RKO (cell line): Measurements from ENCODE around the gene GALNT17.
"Not testable (repeated sequence)": the region's sequence is repeated elsewhere in the genome, so short reads cannot be mapped to it uniquely, and the experiment has no call there.

Experiments used
- DNase-seq: peaks from one replicate; pipeline ENCODE4 v3.0.0-alpha.2; 2016; ENCODE audit warnings: low spot score

The GALNT17 gene

GRCh38 chr7:71236230-71237105 lies 104.5 kb downstream of the GALNT17 start:
- DNase-seq = no peak

GRCh38 chr7:71237945-71238344 lies 106.0 kb downstream of the GALNT17 start:
- no peak for DNase-seq

DNA sequence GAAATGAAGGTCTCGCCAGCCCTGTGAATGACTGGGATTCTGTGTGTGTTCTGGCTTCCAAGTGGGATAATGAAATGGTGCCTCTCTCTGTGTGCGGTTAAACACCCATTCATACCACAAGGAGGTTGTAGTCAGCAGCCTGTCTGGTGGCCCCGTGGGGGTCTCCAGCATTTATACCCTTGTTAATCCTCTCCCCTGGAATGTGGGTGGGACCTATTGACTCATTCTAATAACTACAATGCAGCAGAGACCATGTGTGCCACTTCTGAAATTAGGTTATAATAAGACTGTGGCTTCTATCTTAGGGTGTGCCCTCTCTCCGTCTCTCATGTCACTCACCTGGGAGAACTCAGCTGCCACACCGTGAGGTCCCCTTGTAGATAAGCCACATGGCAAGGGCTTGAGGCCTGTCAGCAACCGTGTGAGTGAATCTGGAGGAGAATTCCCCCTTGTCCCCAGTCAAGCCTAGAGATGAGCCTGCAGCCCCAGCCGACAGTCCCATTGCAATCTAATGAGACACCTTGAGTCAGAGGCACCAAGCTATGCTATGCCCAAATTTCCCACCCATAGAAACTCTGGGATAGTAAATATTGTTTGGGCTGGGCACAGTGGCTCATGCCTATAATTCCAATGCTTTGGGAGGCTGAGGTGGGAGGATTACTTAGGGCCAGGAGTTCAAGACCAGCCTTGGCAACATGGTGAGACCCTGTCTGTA lies 106.8 kb downstream of the GALNT17 start:
- no peak for DNase-seq

- no peak for DNase-seq
These were observed 107.8 kb downstream of the GALNT17 start for GRCh38 chr7:71239586-71240268.

DNA sequence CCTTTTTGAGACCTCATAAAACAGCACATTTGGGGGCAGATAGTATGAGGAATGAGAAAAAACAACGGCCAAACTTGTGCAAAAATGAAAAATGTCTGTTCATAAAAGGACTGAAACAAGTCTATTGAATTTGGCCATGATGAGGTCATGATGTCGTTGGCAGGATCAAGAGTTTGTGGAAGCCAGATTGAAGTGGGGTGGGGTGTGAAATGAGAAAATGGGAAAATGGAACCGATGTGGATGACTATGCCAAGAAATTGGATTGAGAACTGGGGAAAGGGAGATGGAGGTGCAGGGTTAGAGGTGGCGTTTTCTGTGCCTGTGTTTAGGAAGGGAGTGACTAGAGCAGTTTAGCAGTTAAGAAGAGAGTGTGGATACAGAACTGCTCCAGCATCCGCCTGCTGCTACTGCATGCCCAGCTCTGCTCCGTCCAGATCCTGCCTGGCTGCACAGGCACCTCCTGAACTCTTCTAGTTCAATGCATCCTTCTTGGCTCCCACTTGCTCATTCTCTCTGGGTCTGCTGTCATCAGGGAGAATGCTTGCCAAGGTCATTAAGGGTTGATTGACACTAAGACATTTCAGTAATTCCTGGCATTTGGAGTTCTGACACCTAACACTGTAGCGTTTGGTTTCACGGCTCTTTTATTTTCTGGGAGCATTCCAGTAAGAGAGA lies 111.9 kb downstream of the GALNT17 start:
- no peak for DNase-seq

GRCh38 chr7:71245038-71245437 lies 113.1 kb downstream of the GALNT17 start:
- no peak for DNase-seq

GRCh38 chr7:71251706-71252105 lies 119.8 kb downstream of the GALNT17 start:
- DNase-seq = no peak

DNA sequence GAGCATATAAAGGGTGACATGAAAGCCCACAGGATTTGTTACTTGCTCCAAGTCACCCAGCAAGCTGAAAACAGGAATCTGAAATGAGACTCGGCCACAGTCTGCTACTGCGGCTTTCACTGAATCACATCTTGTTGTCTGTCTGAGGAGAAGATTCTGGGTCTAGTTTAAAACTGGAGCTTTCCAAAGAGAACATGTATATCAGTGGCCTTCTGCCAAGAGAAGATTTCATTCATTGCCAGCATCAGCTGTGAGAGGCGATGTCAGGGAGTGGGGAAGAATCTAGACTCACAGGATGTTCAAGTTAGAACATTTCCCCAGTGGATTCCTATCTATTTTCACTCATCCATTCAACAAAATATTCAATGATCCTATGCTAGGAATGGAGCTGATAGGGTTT lies 122.8 kb downstream of the GALNT17 start:
- DNase-seq = no peak

GRCh38 chr7:71255537-71256178 lies 123.7 kb downstream of the GALNT17 start:
- no peak for DNase-seq

DNA sequence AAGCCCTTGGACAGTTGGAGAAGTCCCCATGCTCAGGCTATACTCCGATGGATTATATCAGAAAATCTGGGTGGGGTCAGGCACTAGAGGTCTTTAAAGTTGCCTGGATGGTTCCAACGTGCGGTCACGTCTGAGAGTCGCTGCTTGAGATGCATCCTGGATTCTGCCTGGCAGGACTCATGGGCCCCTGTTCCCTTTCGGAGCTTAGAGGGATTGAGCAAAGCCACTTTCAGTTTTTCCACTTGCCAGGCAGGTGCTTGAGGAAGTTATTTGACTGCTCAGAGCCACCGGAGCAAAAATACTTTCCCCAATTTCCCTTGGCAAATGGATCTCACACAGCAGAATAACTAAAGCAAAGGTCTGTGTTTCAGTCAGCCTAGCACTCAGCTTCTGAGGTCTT lies 129.1 kb downstream of the GALNT17 start:
- no peak for DNase-seq

DNA sequence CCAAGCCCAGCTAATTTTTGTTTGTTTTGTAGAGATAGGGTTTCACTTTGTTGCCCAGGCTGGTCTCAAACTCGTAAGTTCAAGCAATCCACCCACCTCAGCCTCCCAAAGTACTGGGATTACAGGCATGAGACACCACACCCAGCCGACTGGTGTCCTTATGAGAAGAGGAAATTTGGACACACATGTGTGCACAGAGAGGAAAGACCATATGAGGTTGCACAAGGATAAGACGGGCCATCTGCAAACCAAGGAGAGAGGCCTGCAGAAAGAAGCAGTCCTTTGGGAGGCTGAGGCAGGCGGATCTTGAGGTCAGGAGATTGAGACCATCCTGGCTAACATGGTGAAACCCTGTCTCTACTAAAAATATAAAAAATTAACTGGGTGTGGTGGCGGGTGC lies 130.9 kb downstream of the GALNT17 start:
- DNase-seq = not testable (repeated sequence)

DNA sequence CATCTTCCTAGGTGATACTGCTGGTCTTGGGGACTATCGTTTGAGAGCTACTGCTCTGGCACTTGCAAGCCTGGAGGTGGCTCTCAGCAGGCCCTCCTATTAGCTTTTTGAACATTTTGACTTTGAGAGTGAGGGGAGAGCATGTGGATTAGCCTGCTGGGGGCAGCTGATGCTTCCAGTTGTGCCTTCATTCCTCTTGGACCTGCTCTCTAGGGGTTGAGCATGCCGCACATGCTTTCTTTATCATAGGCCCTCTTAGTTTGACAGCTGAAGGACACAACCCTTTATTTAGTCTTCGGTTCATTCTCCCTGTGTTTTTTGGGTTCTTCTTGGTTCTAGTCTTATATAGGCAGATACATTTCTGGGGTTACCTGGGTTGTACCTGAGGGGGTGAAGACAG lies 132.1 kb downstream of the GALNT17 start:
- no peak for DNase-seq

DNA sequence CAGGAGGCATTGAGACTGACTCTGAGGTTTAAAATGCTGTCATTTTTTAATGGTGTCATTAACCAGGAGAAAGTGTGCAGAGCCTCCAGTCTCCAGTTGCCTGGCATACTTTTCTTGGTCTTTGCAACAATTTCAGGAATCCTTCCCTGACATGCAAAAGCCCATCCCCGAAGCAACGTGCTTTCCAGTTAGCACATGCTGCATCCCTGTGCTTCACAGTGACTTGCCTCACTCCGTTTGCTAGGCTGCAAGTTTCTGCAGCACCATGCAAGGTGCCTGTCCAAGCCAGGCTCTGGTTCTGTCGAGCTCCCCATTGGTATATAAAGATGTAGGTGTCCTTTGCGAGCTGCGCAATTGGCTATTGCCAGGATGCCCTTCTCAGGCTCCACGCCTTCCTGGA lies 135.0 kb downstream of the GALNT17 start:
- DNase-seq = no peak

DNA sequence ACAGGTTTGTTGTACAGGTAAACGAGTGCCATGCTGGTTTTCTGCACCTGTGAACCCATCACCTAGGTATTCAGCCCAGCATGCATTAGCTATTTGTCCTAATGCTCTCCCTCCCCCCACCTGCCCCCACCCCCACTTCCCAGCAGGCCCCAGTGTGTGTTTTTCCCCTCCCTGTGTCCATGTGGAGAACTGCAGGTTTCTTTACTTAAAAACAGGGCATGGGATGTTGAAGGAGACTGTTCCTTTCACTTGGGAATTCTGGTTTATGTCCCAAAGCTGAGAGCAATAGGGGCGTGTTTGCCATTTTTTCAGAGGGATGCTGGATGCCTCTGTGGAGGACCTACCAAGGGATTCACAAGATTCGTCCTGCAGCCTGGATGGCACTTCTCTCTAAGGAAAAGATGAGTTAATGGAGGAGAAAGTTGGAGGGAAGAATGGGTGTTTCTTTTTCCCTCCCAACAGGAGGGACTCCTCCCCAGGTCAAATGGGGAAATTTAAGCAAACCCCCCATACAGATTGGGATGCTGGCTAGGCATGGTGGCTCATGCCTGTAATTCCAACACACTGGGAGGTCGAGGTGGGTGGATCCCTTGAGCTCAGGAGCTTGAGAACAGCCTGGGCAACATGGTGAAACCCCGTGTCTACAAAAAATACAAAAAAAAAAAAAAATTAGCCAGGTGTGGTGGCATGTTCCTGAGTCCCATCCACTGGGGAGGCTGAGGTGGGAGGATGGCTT lies 136.0 kb downstream of the GALNT17 start:
- no peak for DNase-seq

- DNase-seq = no peak
These were observed 138.6 kb downstream of the GALNT17 start for GRCh38 chr7:71270558-71270957.

DNA sequence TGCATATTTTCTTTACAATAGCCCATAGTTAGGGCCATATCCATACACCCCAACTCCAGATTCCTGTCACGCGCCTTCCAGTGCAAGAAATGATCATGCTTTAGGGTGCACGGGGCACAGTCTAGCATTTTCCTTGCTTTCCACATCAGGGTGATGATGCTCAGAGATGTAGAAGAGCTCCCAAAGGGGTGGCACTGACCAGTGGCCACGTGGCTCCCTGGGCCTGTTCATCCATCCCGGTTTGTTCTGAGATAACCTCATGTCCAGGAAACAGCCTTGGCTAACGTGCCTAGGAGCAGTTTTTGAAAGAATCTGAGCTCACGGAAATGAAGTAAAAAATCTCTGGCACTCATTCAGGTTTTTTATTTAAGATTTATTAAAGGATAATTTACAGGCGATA lies 139.3 kb downstream of the GALNT17 start:
- no peak for DNase-seq

DNA sequence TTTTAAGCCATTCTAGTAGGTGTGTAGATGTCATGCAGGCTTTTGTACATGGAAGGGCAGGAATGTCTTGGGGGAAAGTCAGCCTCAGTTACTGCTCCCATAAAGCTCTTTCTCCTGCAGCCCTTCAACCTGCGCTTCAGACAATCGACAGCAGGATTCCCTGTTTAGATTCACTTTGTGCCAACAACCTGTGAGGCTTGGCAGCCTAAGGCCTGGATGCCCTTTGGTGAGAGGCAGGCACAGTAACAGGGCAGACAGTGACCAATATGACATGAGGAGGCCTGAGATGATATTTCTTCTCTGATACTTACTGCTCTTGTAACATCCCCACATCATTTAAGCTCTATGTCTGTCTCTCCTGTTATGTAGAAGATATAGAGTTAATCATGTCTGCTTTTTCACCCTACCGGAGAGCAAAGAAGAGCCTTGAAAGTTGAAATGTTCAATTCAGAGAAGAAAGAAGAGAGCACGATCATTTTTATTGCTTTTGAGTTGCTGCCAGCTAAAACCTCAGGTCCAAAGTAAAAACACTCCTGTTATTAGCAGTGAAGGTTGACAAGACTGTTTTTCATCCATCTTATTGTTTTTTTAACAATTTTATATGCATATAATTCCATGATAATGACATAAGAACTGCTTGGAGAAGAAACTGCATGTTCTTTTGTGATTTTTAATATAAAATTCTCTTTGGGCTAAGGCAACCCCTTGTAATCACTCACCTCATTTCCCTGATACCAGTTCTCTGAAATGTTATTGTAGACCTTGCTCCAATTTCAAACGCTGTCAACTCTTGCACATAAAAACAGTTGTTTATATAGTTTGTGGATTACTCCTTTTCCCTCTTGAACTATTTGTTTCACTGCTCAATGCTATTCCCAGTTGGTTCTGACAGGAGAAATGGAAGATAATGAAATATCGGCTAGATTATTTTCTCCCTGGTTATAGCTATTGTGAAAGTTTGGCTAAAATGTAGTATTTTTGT lies 140.9 kb downstream of the GALNT17 start:
- no peak for DNase-seq

GRCh38 chr7:71278257-71278656 lies 146.3 kb downstream of the GALNT17 start:
- DNase-seq = no peak

- DNase-seq = no peak
These were observed 149.3 kb downstream of the GALNT17 start for GRCh38 chr7:71281261-71281660.

- DNase-seq = no peak
These were observed 151.9 kb downstream of the GALNT17 start for GRCh38 chr7:71283802-71284201.
